Measurements from ENCODE around the gene FAM53C. TPM values are rescaled to one million over a fixed set of nuclear protein-coding genes. Genes with fewer than 3 reads are reported as not detected.

FAM53C gene
- 24.6 to 31.5 TPM (median 25.5 TPM) in 3 replicates for polyA plus RNA-seq
- 10.8 TPM for polyA plus RNA-seq (2011; ENCODE audit: low read depth)
- polyA plus RNA-seq (2011; cell fraction: cytosol; rRNA removed) = 24.5 and 28.4 TPM in 2 replicates
- polyA plus RNA-seq (2011; cell fraction: nucleus; rRNA removed) = 34.3 and 35.0 TPM in 2 replicates
- polyA plus RNA-seq (2012; ENCODE audit: low replicate concordance) = 17.4 and 25.6 TPM in 2 replicates
- 33.6 to 39.1 TPM (median 38.3 TPM) in 3 replicates for polyA minus RNA-seq
- polyA minus RNA-seq (2011; cell fraction: cytosol; rRNA and poly(A)+ RNA removed) = 46.8 TPM
- 20.5 and 25.0 TPM in 2 replicates for polyA minus RNA-seq (2011; cell fraction: nucleus; rRNA and poly(A)+ RNA removed)

GRCh38 chr5:138337685-138338410, at the start of gene FAM53C:
TSS of gene FAM53C (plus strand) at chr5:138338266. CDS start at chr5:138341336, 3,070 bp downstream.
- peak within 1 kb of the TSS; percentile 80 to 92 (median 92) for H3K4me3 ChIP-seq (ENCODE audit: control insufficient read depth in 2 of 3, extremely low read depth in 1 of 3, insufficient read depth in 2 of 3, low read depth in 1 of 3, low read length in 3 of 3)
- dilution Hi-C loops (cut with MboI; ENCODE audit: extremely low pct_ligation_motif_present, low sequenced_read_pairs) = no loop called here

GRCh38 chr5:138289296-138289695, 48.8 kb upstream of the FAM53C start:
- no peak overlapping the region for H2AFZ ChIP-seq (ENCODE audit: control insufficient read depth, low read length)
- H3K4me3 ChIP-seq (ENCODE audit: control insufficient read depth in 2 of 3, extremely low read depth in 1 of 3, insufficient read depth in 2 of 3, low read depth in 1 of 3, low read length in 3 of 3) = no peak overlapping the region
- H3K9me3 ChIP-seq (ENCODE audit: control insufficient read depth, low read depth, low read length) = no peaks in the 10 kb centered on the region
- DNase-seq (ENCODE audit: low read depth, low spot score) (no peak), FAIRE-seq (no peak)
- no peak for TF ChIP-seq CTCF (optimal IDR thresholded peaks at IDR 0.05 in 1 of 3, IDR thresholded peaks at IDR 0.05 in 1 of 3, conservative IDR thresholded peaks at IDR 0.05 in 1 of 3; ENCODE audit: extremely low read depth in 1 of 3, insufficient read depth in 2 of 3, low read length in 3 of 3)
- TF ChIP-seq EZH2 (IDR thresholded peaks at IDR 0.05; ENCODE audit: low read length) = no peak
- H3K27ac ChIP-seq (ENCODE audit: control insufficient read depth, insufficient read depth, low read length) = no peak overlapping the region
- no peak overlapping the region for H3K4me2 ChIP-seq (ENCODE audit: control insufficient read depth, extremely low read depth, insufficient read depth, low read depth, low read length)
- H3K9ac ChIP-seq (ENCODE audit: control insufficient read depth, extremely low read depth, insufficient read depth, low read length) = no peak overlapping the region
- no peaks in the 10 kb centered on the region for H3K4me1 ChIP-seq (ENCODE audit: control insufficient read depth, extremely low read depth, insufficient read depth, low read length)
- H3K36me3 ChIP-seq (ENCODE audit: control insufficient read depth in 2 of 2, extremely low read depth in 1 of 2, insufficient read depth in 2 of 2, low read length in 2 of 2) = no peaks in the 10 kb centered on the region
- H3K9me1 ChIP-seq (ENCODE audit: control insufficient read depth, extremely low read depth, insufficient read depth, low read length) = no peaks in the 10 kb centered on the region
- no peaks in the 10 kb centered on the region for H4K20me1 ChIP-seq (ENCODE audit: control insufficient read depth, extremely low read depth, insufficient read depth, low read length)
- dilution Hi-C loops (cut with MboI; ENCODE audit: extremely low pct_ligation_motif_present, low sequenced_read_pairs) = no loop called here
- no peaks in the 10 kb centered on the region for H3K27me3 ChIP-seq (ENCODE audit: control insufficient read depth, extremely low read depth, insufficient read depth, low read length)
- no peaks in the 10 kb centered on the region for H3K79me2 ChIP-seq (ENCODE audit: control insufficient read depth, insufficient read depth, low read length)

More at GRCh38 chr5:138337685-138338410, at the start of gene FAM53C:
- peak within 1 kb of the TSS; percentile 98 for H3K27ac ChIP-seq (ENCODE audit: control insufficient read depth, insufficient read depth, low read length)
- H3K4me2 ChIP-seq (ENCODE audit: control insufficient read depth, extremely low read depth, insufficient read depth, low read depth, low read length) = peak within 1 kb of the TSS; percentile 93
- peaks cover 17% of the 10 kb centered on the region for H3K4me1 ChIP-seq (ENCODE audit: control insufficient read depth, extremely low read depth, insufficient read depth, low read length)
- H3K9me3 ChIP-seq (ENCODE audit: control insufficient read depth, low read depth, low read length) = no peaks in the 10 kb centered on the region
- H2AFZ ChIP-seq (ENCODE audit: control insufficient read depth, low read length) = peak within 1 kb of the TSS; percentile 99
- H3K79me2 ChIP-seq (ENCODE audit: control insufficient read depth, insufficient read depth, low read length) = peaks cover 36% of the 10 kb centered on the region
- DNase-seq (ENCODE audit: low read depth, low spot score) = no peak
- H3K9me1 ChIP-seq (ENCODE audit: control insufficient read depth, extremely low read depth, insufficient read depth, low read length) = peaks cover 2% of the 10 kb centered on the region
- TF ChIP-seq CTCF (optimal IDR thresholded peaks at IDR 0.05 in 1 of 3, IDR thresholded peaks at IDR 0.05 in 1 of 3, conservative IDR thresholded peaks at IDR 0.05 in 1 of 3; ENCODE audit: extremely low read depth in 1 of 3, insufficient read depth in 2 of 3, low read length in 3 of 3) (no peak), EZH2 (IDR thresholded peaks at IDR 0.05; ENCODE audit: low read length) (no peak)
- no peak for FAIRE-seq
- peaks cover 6 to 10% of the 10 kb centered on the region in 2 experiments for H3K36me3 ChIP-seq (ENCODE audit: control insufficient read depth in 2 of 2, extremely low read depth in 1 of 2, insufficient read depth in 2 of 2, low read length in 2 of 2)
- H4K20me1 ChIP-seq (ENCODE audit: control insufficient read depth, extremely low read depth, insufficient read depth, low read length) = no peaks in the 10 kb centered on the region
- no peaks in the 10 kb centered on the region for H3K27me3 ChIP-seq (ENCODE audit: control insufficient read depth, extremely low read depth, insufficient read depth, low read length)
- peak within 1 kb of the TSS; percentile 98 for H3K9ac ChIP-seq (ENCODE audit: control insufficient read depth, extremely low read depth, insufficient read depth, low read length)
